Measurements from ENCODE around the gene EEFSEC. TPM values are rescaled to one million over a fixed set of nuclear protein-coding genes. Genes with fewer than 3 reads are reported as not detected.

EEFSEC gene
- total RNA-seq, 1 donor from 2014 or later = 0.92 TPM

DNA sequence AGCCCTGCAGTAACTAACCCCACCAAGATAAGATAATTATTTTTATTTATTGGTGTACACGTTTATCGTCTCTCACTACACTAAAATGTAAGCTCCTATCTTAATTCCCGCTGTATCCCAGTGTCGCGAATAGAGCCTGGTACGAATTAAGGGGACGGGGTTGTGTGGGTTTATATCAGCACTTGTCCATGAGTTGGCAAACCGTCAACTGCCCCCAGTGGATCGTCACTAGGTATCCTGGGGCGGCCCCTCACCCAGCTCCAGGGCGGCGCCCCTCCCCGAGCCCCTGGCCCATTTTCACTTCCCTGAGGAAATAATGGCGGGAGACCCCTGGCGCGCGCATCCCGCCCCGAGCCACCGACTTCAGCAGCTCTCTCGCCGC, 30.1 kb upstream of the EEFSEC start:
- H4K20me1 ChIP-seq (ENCODE audit: low read depth) = peaks cover 11% of the 10 kb centered on the region
- Mint-ChIP-seq H3K27me3 (ENCODE audit: insufficient read depth, low read depth) (no peaks in the 10 kb centered on the region), H3K4me1 (peaks cover 23% of the 10 kb centered on the region), H3K36me3 (peaks cover 2% of the 10 kb centered on the region), H3K9me3 (no peaks in the 10 kb centered on the region), H3K27ac (peak overlapping the region; percentile 94), H3K4me3 (peak overlapping the region; percentile 99)
- H3K4me2 ChIP-seq = peak overlapping the region; percentile 81
- H3K27me3 ChIP-seq = peaks cover under 1% of the 10 kb centered on the region
- peaks cover 31% of the 10 kb centered on the region for H3K79me2 ChIP-seq (ENCODE audit: low read depth)
- no peaks in the 10 kb centered on the region for H3K36me3 ChIP-seq
- peak overlapping the region; percentile 71 for H3K4me3 ChIP-seq
- peak overlapping the region; percentile 69 for H3K27ac ChIP-seq
- H3K4me1 ChIP-seq = peaks cover 6% of the 10 kb centered on the region
- TF ChIP-seq, protein P1, sequence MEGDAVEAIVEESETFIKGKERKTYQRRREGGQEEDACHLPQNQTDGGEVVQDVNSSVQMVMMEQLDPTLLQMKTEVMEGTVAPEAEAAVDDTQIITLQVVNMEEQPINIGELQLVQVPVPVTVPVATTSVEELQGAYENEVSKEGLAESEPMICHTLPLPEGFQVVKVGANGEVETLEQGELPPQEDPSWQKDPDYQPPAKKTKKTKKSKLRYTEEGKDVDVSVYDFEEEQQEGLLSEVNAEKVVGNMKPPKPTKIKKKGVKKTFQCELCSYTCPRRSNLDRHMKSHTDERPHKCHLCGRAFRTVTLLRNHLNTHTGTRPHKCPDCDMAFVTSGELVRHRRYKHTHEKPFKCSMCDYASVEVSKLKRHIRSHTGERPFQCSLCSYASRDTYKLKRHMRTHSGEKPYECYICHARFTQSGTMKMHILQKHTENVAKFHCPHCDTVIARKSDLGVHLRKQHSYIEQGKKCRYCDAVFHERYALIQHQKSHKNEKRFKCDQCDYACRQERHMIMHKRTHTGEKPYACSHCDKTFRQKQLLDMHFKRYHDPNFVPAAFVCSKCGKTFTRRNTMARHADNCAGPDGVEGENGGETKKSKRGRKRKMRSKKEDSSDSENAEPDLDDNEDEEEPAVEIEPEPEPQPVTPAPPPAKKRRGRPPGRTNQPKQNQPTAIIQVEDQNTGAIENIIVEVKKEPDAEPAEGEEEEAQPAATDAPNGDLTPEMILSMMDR (IDR thresholded peaks at IDR 0.05) = no peak
- TF ChIP-seq EZH2 (IDR thresholded peaks at IDR 0.05) = no peak
- no peak for DNase-seq (ENCODE audit: low spot score)
- no peaks in the 10 kb centered on the region for H3K9me3 ChIP-seq (ENCODE audit: low read depth)
- peaks cover 15% of the 10 kb centered on the region for H3F3A ChIP-seq (ENCODE audit: low read depth)
- H2AFZ ChIP-seq (replicated peaks) = peak overlapping the region; percentile 69
- H3K9ac ChIP-seq = peak overlapping the region; percentile 57

DNA sequence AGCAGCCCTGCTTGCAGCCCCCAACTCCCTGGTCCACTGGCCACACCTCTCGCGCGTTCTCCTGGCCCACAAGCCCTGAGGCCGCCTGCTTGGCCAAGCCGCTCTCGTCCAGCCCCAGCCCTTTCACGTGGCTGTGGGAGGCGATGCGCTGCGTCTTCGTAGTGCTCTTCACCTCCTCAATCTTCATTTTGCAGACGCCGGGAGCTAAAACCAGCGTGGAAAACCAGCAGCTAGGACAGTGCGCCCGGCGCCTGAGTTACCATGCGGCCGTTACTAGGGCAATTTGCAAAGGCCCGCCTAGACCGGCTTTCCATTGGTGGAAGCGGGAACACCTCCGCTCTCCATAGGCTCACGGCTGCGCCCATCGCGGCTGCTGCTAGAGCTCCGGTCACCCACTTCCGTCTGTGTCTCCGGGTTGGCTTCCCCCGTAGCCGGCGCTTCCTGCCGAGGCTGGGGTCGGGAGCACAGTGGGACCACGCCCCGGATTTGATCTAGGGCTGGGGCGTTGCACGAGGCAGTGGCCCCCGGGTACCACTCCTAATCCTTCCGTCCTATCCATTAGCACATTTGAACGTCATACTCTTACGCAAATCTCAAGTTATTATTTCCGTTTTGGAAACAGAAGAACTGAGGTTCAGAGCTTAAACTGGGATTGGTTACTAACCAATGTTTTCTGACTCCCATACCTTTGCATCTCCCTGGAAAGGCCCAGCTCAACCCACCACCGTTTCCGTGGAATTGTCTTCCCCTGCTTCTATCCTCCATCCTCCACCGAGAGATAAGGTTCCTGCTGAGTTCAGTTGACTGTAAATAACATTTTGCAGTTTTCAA, 29.5 kb upstream of the EEFSEC start, which contains the start of gene RUVBL1:
Gene RUVBL1 (minus strand): TSS at position 275 of the 831 bp plus-strand sequence. CDS start 88 bp downstream, at position 187.
- peak within 1 kb of the TSS; percentile 99 for H3K4me3 Mint-ChIP-seq
- no peak for TF ChIP-seq EZH2 (IDR thresholded peaks at IDR 0.05)
- TF ChIP-seq EZH2phosphoT487 (IDR thresholded peaks at IDR 0.05) = no peak
- TF ChIP-seq, protein P1 (IDR thresholded peaks at IDR 0.05) = no peak

DNA sequence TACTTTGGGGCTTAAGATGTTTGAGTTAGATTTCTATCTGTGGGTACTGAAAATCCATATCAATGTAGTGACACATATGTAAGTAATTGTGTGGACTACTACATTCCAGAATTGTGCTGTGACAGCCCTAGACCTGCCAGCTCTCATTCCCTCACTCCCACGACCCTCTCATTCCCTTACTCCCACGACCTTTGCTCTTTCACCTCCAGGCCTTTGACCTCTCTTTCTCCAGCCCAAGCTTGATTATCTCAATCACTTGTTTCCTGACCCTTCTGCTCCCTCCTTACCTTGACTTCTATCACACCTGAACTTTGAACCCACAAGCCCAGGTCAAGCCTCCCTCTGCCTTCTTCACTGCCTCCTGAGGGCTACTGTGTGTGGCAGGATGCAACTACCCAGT, 26.0 kb upstream of the EEFSEC start:
- Histone ChIP-seq H3F3A (ENCODE audit: low read depth) (peaks cover 15% of the 10 kb centered on the region), H3K36me3 (no peaks in the 10 kb centered on the region), H3K27me3 (peaks cover 15% of the 10 kb centered on the region), H4K20me1 (ENCODE audit: low read depth) (peaks cover 9% of the 10 kb centered on the region), H3K9ac (no peak overlapping the region), H2AFZ (replicated peaks) (no peak overlapping the region), H3K4me2 (no peak overlapping the region), H3K9me3 (ENCODE audit: low read depth) (no peaks in the 10 kb centered on the region), H3K4me1 (peaks cover 6% of the 10 kb centered on the region), H3K27ac (no peak overlapping the region), H3K4me3 (no peak overlapping the region), H3K79me2 (ENCODE audit: low read depth) (peaks cover 11% of the 10 kb centered on the region)
- DNase-seq (ENCODE audit: low spot score) = no peak
- Mint-ChIP-seq H3K27me3 (ENCODE audit: insufficient read depth, low read depth) (no peaks in the 10 kb centered on the region), H3K4me3 (no peak overlapping the region), H3K4me1 (peaks cover 17% of the 10 kb centered on the region), H3K27ac (no peak overlapping the region), H3K9me3 (no peaks in the 10 kb centered on the region), H3K36me3 (no peaks in the 10 kb centered on the region)
- TF ChIP-seq, protein P1 (IDR thresholded peaks at IDR 0.05) = no peak
- no peak for TF ChIP-seq EZH2phosphoT487 (IDR thresholded peaks at IDR 0.05)
- TF ChIP-seq EZH2 (IDR thresholded peaks at IDR 0.05) = no peak

More for the DNA sequence above, 29.5 kb upstream of the EEFSEC start, which contains the start of gene RUVBL1:
- peak within 1 kb of the TSS; percentile 94 for H2AFZ ChIP-seq (replicated peaks)
- no peaks in the 10 kb centered on the region for H3K27me3 Mint-ChIP-seq (ENCODE audit: insufficient read depth, low read depth)
- H3K4me1 Mint-ChIP-seq = peaks cover 23% of the 10 kb centered on the region
- H3K9ac ChIP-seq = peak within 1 kb of the TSS; percentile 57
- H3K27me3 ChIP-seq = peaks cover 6% of the 10 kb centered on the region
- peak; percentile 98 for DNase-seq (ENCODE audit: low spot score)
- H3K9me3 Mint-ChIP-seq = no peaks in the 10 kb centered on the region
- peaks cover 30% of the 10 kb centered on the region for H3K79me2 ChIP-seq (ENCODE audit: low read depth)
- H3K36me3 Mint-ChIP-seq = peaks cover under 1% of the 10 kb centered on the region
- peak within 1 kb of the TSS; percentile 69 for H3K27ac ChIP-seq
- H3K4me3 ChIP-seq = peak within 1 kb of the TSS; percentile 71
- peak within 1 kb of the TSS; percentile 81 for H3K4me2 ChIP-seq
- peaks cover 15% of the 10 kb centered on the region for H3F3A ChIP-seq (ENCODE audit: low read depth)
- peaks cover 6% of the 10 kb centered on the region for H3K4me1 ChIP-seq
- H3K27ac Mint-ChIP-seq = peak within 1 kb of the TSS; percentile 94
- peaks cover 9% of the 10 kb centered on the region for H4K20me1 ChIP-seq (ENCODE audit: low read depth)
- H3K36me3 ChIP-seq = no peaks in the 10 kb centered on the region
- H3K9me3 ChIP-seq (ENCODE audit: low read depth) = no peaks in the 10 kb centered on the region
